Left lung (tissue), 10 donors: ENCODE measurements around the gene MYO1C. TPM values are rescaled to one million over a fixed set of nuclear protein-coding genes. Genes with fewer than 3 reads are reported as not detected.
A peak's percentile ranks its signal among the peaks of the same experiment; 100 is the strongest.
"Not testable (repeated sequence)": the region's sequence is repeated elsewhere in the genome, so short reads cannot be mapped to it uniquely, and the experiment has no call there.

Experiments
- ATAC-seq: fragments of 200-7000 bp; cut with Tn5 transposase; one replicate; pipeline ENCODE4 v1.9.1; 2020; ENCODE audit warnings: moderate library complexity
- DNase-seq, 4 donors: peaks; one replicate each; pipeline ENCODE4 v3.0.0-alpha.2; 2013 to 2020
- H3K27ac ChIP-seq, 2 donors: fragments of 200-600 bp; sonication (generic) in 1 of 2; one replicate each; pipeline versions ENCODE4 v1.5.0 to v1.8.0; 2020 to 2021
- H3K27me3 ChIP-seq, 2 donors: fragments of 200-600 bp; sonication (generic) in 1 of 2; one replicate each; pipeline versions ENCODE4 v1.5.0 to v1.8.0; 2020 to 2021
- H3K36me3 ChIP-seq, 2 donors: fragments of 200-600 bp; sonication (generic) in 1 of 2; one replicate each; pipeline versions ENCODE4 v1.5.0 to v1.8.0; 2020 to 2021
- H3K4me1 ChIP-seq, 2 donors: fragments of 200-600 bp; one replicate each; pipeline ENCODE4 v1.8.0; 2021
- H3K4me3 ChIP-seq, 2 donors: fragments of 200-600 bp; sonication (generic) in 1 of 2; one replicate each; pipeline versions ENCODE4 v1.5.0 to v1.8.0; 2020 to 2021; ENCODE audit warnings: mild to moderate bottlenecking in 1 of 2
- H3K9me3 ChIP-seq, 2 donors: fragments of 200-600 bp; sonication (generic) in 1 of 2; one replicate each; pipeline versions ENCODE4 v1.5.0 to v1.8.0; 2020 to 2021
- CTCF ChIP-seq, 2 donors: fragments of 200-600 bp; sonication (generic) in 1 of 2; IDR thresholded peaks; one replicate each; pipeline versions ENCODE4 v1.5.0 to v1.8.0; 2021; ENCODE audit warnings: antibody characterized with exemption in 2 of 2
- intact Hi-C, 2 donors: fragments of 100-400 bp; cut with DNase I; formaldehyde crosslinking; loops; one replicate each; pipeline versions ENCODE4 v1.11.2 to v1.14.2; 2022
- polyA plus RNA-seq, 6 donors: library from polyadenylated mRNA; unstranded; fragments of 120-200 nt; gene quantifications; one replicate each; pipeline ENCODE4 v1.2.1, GENCODE V29; 2013; ENCODE audit not compliant: insufficient read length in 6 of 6
- total RNA-seq, 2 donors: library from RNA; stranded (reverse); fragmentation: NEBNext Ultra II Directional; extraction: Animal tissue kit (Norgen Biotek cat#: 25700); gene quantifications; one replicate each; pipeline ENCODE4 v1.2.1, GENCODE V29; 2021
- donor health status: DM: no; HTN: yes; CAD: no.
- donor health status: DM: no; HTN: no; CAD: no.

Gene MYO1C
- total and polyA plus RNA-seq, 8 donors = 65.5 to 282 (median 80.7) TPM

GRCh38 chr17:1422885-1423284, 69.6 kb downstream of the MYO1C start:
- H3K27me3 ChIP-seq = no peaks in the 10 kb centered on the region
- peak; percentile 88 for ATAC-seq
- peak overlapping the region; percentile 35 to 53 for H3K27ac ChIP-seq
- H3K36me3 ChIP-seq = peaks cover 0 to 95% of the 10 kb centered on the region in 2 donors
- no peak for DNase-seq
- H3K9me3 ChIP-seq = no peaks in the 10 kb centered on the region
- TF ChIP-seq CTCF (IDR thresholded peaks at IDR 0.05) = no peak
- H3K4me1 ChIP-seq = peaks cover 13 to 20% of the 10 kb centered on the region in 2 donors
- H3K4me3 ChIP-seq = no peak overlapping the region
- intact Hi-C loops = no loop called here

- no peaks in the 10 kb centered on the region for H3K9me3 ChIP-seq
- no peak overlapping the region for H3K27ac ChIP-seq
- peaks cover 0 to 97% of the 10 kb centered on the region in 2 donors for H3K36me3 ChIP-seq
- no peaks in the 10 kb centered on the region for H3K27me3 ChIP-seq
- intact Hi-C loops = no loop called here
- DNase-seq (peak in 1 of 4 donors; percentile 27), ATAC-seq (no peak)
- H3K4me3 ChIP-seq = no peak overlapping the region
- peaks cover 13 to 20% of the 10 kb centered on the region in 2 donors for H3K4me1 ChIP-seq
- TF ChIP-seq CTCF (IDR thresholded peaks at IDR 0.05) = no peak
Observed at GRCh38 chr17:1421470-1421869, 71.0 kb downstream of the MYO1C start.

DNA sequence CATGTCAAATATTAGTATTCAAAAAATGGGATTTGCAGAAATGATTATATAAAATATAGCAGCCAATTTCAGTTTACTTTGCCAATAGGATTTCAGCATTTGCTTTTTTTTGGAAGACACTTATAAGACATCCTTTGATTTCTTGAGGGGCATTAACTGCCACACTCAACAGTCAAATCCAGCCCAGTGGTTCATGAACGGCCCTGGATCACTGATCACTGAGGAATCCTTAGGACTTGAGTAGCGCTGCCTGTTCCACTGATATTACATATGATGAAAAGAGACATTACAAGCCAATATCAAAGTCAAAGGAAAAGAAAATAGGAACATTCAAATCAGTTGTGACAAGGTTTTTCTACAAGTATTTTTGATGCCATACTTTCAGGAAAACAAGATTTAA, 71.5 kb downstream of the MYO1C start:
- Histone ChIP-seq H3K27ac (no peak overlapping the region), H3K4me3 (no peak overlapping the region), H3K27me3 (no peaks in the 10 kb centered on the region), H3K36me3 (peaks cover 0 to 97% of the 10 kb centered on the region in 2 donors), H3K9me3 (no peaks in the 10 kb centered on the region), H3K4me1 (peaks cover 13 to 20% of the 10 kb centered on the region in 2 donors)
- DNase-seq = no peak
- TF ChIP-seq CTCF (IDR thresholded peaks at IDR 0.05) = no peak
- ATAC-seq = no peak
- intact Hi-C loops = no loop called here

- H3K36me3 ChIP-seq = peaks cover 0 to 93% of the 10 kb centered on the region in 2 donors
- TF ChIP-seq CTCF (IDR thresholded peaks at IDR 0.05) = no peak
Observed at GRCh38 chr17:1420163-1420562, 72.3 kb downstream of the MYO1C start.

GRCh38 chr17:1418476-1418875, 74.0 kb downstream of the MYO1C start:
- H3K27me3 ChIP-seq, H3K9me3 ChIP-seq, H3K27ac ChIP-seq, H3K4me3 ChIP-seq, intact Hi-C loops, ATAC-seq: not testable (repeated sequence)
- Histone ChIP-seq H3K4me1 (peaks cover 5 to 21% of the 10 kb centered on the region in 2 donors), H3K36me3 (peaks cover 0 to 76% of the 10 kb centered on the region in 2 donors)
- DNase-seq = peak in 1 of 4 donors; percentile 56

More at GRCh38 chr17:1420163-1420562, 72.3 kb downstream of the MYO1C start:
- Histone ChIP-seq H3K27me3 (no peaks in the 10 kb centered on the region), H3K27ac (no peak overlapping the region), H3K9me3 (no peaks in the 10 kb centered on the region), H3K4me3 (no peak overlapping the region), H3K4me1 (peaks cover 13 to 20% of the 10 kb centered on the region in 2 donors)
- ATAC-seq = no peak
- intact Hi-C loops = no loop called here
- DNase-seq = peak in 1 of 4 donors; percentile 6

DNA sequence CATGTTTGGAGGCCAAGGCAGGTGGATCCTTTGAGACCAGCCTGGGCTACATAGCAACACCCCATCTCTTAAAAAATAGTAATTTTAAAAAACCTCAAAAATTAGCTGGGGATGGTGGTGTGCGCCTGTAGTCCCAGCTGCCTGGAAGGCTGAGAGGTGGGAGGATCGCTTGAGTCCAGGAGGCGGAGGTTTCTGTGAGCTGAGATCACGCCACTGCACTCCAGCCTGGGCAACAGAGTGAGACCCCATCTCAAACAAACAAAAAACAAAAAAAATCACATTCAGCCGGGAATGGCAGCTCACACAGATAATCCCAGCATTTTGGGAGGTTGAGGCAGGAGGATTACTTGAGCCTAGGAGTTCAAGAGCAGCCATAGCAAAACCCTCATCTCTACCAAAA, 76.1 kb downstream of the MYO1C start:
- peaks cover 0 to 56% of the 10 kb centered on the region in 2 donors for H3K36me3 ChIP-seq

More for the DNA sequence above, 76.1 kb downstream of the MYO1C start:
- no peak for TF ChIP-seq CTCF (IDR thresholded peaks at IDR 0.05)
- ATAC-seq (no peak), DNase-seq (no peak)
- no peaks in the 10 kb centered on the region for H3K27me3 ChIP-seq
- peaks cover 7 to 13% of the 10 kb centered on the region in 2 donors for H3K4me1 ChIP-seq
- no peak overlapping the region for H3K4me3 ChIP-seq
- H3K27ac ChIP-seq = no peak overlapping the region
- no peaks in the 10 kb centered on the region for H3K9me3 ChIP-seq
- intact Hi-C loops = no loop called here
